GM20431 (cell line): Measurements from ENCODE around the gene TMLHE.
"Not testable (repeated sequence)": the region's sequence is repeated elsewhere in the genome, so short reads cannot be mapped to it uniquely, and the experiment has no call there.

Experiments used
- in situ Hi-C: fragments of 300-500 bp; cut with MseI, MboI; formaldehyde crosslinking; loops from one replicate; pipeline ENCODE4 v1.15.0; 2020; ENCODE audit warnings: low sequenced_read_pairs; ENCODE audit not compliant: unreplicated experiment

Gene TMLHE

DNA sequence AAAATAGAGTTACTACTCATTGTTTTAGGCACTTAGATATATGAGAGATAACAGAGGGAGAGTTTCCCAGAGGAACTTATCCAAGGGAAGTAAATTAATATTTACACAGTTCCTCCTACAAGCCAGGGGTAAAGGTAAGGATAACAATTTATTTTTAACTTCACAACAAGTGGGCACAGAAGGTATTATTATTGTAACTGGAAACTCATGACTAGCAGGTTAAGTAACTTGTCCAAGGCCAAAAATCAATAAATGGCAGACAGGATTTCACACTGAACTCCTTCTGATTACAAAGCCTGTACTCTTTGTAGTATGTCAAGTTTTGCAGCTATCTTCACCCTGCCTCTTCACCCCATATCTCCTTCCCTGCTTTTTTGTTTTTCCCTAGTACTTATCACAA, 107.5 kb downstream of the TMLHE start:
- in situ Hi-C loops = no loop called here

DNA sequence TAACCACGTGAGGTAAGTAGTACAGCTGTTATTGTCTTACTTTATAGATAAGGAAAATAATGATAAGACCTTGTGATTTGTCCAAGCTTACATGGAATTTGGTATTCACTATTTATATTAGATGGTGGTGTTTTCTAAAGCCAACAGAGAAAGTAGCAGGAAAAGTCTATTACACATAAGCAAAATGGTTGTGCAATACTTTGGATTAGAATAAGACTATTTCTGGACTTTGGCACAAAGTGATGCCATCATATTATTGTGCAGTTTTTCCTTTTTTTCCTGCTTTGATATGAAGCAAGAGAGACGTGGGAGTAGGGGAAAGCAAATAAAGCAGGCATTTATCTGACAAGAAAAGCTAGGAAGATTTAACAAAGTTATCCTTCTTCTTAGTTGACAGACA, 117.6 kb downstream of the TMLHE start:
- in situ Hi-C loops = not testable (repeated sequence)

DNA sequence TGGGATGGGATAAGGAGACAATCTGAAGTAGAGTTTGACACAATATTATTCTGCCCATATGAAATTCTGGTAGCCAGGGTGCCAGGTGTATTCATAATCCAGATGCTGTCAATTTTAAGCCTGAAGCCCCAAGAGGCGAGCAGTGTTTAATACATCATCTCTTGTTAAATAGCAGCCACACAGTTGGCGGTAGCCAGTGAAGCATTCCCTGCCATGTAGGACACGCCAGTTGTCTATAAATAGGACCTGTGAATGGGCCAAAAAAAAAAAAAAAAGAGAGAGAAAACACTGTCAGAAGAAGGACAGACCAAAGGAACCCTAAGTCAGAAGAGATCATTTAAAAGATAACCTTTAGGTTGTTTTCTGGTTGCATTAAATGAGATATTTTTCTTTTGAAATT, 121.3 kb downstream of the TMLHE start:
- in situ Hi-C loops = not testable (repeated sequence)

DNA sequence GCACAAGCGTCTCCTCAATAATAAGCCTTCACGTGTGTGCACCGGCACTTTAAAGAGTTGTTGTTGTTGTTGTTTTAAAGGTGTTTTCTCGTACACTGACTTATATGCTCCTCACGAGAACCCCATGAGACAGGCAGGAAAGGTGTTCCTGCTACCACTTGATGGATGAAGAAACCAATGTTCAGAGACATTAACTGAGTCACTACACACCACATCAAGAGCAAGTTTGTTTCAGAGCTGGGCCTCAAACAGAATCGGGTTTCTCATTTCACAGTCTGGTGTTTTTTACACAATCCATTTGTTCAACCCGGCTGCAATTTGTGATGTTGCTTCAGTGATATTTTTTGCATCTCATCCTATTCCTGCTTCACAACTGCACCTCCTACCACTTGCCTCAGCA, 135.6 kb downstream of the TMLHE start:
- in situ Hi-C loops = not testable (repeated sequence)

DNA sequence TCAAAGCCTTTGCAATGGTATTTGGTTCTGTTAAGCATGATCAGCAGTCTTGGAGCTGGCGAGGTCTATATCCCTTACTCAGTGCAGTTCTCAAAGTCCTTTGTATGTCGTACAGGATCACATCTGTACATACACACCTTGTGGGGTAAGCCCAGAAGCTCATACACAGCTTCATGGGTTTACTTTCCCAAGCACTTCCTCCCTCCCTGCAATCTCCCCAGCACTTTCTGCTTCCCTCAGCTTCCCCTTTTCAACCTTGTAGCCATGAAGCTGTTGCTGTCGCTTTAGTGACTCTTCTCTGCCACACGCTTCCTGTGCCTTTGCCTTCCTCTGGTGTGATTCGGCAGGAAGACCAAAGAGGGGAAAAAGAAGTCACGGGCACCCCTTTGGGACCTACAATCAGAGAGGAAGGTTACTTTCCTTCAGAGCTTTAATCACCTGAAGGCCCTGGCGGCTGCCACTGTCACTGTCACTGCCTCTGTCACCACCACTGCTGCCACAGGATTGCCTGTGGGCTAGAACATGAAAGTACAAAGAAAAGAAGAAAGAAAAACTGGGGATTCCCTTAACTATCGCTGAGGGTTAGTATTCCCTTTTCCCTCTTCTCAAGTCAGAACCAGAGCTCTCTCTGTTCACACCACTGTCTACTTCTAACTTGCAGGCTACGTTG, 146.3 kb downstream of the TMLHE start:
- in situ Hi-C loops = not testable (repeated sequence)

DNA sequence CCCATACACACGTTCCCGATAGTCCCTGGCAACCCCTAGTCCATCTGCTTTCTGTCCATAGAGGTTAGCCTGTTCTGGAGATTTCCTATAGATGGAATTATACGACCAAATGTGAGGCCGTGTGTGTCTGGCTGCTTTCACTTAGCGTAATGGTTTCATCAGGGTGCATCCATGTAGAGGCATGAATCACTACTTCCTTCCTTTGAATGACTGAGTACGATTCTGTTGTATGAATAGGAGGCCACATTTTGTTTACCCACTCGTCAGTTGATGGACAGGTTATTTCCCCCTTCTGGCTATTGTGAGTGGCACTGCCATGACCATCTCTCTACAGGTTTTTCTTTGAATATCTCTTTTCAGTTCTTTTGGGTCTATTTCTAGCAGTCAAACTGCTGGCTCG, 152.3 kb downstream of the TMLHE start:
- in situ Hi-C loops = not testable (repeated sequence)

DNA sequence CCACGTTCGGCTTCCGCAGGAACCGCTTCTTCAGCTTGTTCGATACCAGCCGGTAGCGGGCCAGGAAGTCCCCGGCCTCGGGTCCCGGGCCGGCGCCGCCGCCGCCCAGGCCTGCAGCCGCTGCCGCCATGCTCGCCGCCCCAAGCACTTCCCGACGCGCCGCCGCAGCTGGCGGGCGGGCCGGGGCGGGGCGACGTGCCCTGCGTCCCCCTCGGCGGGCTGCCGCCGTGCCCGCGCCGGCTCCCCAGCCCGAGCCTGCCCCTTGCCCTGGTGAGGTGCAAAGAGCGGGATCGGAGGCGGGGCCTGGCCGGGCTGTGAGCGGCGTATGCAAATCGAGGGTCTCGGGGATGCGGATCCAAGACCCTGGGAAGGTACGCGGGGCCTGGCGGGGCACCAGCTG, 154.3 kb downstream of the TMLHE start, which contains the start of gene F8A3:
Gene F8A3 (minus strand): TSS at position 150 of the 400 bp plus-strand sequence. CDS start 20 bp downstream, at position 130.
- in situ Hi-C loops = not testable (repeated sequence)

DNA sequence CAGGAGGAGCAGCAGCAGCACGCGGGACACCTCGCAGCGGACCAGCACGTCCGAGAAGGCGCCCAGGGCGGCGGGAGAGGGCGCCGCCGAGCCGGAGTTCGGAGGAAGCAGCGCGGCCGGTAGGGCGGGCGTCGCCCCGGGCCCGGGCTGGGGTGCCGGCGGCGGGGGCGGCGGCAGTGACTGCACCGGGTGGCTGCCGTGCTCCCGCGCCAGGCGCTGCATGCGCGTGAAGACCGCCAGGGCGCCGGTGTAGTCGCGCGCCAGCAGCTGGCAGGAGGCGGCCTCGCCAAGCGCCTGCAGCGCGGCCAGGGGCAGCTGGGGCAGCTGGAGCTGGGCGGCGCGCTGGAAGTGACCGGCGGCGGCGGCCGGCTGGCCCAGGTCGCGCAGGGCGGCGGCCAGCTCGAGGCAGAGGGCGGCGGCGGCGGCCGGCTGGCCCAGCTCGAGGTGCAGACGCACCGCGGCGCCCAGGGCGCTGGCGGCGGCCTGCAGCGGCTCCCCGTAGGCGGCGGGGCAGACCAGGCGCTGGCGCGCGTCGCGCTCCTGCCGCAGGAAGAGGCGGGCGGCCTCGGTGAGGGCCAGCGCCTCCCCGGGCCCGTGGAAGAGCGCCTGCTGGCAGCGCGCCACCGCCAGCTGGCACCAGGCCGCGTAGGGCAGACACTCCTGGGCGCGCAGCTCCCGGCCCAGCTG, 154.8 kb downstream of the TMLHE start:
- in situ Hi-C loops = not testable (repeated sequence)

DNA sequence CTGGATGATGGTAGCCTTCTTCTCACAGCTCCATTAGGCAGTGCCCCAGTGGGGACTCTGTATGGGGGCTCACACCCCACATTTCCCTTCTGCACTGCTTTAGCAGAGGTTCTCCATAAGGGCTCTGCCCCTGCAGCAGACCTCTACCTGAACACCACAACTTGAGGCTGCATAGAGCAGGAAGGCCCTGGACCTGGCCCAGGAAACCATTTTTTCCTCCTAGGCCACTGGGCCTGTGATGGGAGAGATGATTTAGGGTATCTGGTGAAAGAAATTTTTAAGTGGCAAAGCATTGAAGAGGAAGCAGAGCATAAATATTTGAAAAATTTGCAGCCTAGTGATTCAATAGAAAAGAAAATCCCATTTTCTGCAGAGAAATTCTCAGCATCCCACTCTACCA, 171.7 kb downstream of the TMLHE start:
- in situ Hi-C loops = no loop called here
